ACC112 (cell line): ENCODE results near the gene SPDYA.
A peak's percentile ranks its signal among the peaks of the same experiment; 100 is the strongest.

Experiments used
- H2AFZ ChIP-seq: fragments of 200-600 bp; sonication (generic); one replicate; pipeline ENCODE4 v1.6.0; 2017; ENCODE audit warnings: antibody characterized with exemption, low read length; ENCODE audit not compliant: unreplicated experiment
- H3K27ac ChIP-seq: fragments of 200-600 bp; sonication (generic); 2 replicates; pipeline ENCODE4 v1.5.1; 2014; ENCODE audit warnings: low read depth, mild to moderate bottlenecking, antibody characterized with exemption, low read length, moderate library complexity
- H3K27me3 ChIP-seq: fragments of 200-600 bp; sonication (generic); 2 replicates; pipeline ENCODE4 v1.6.1; 2014; ENCODE audit warnings: mild to moderate bottlenecking, antibody characterized with exemption, low read length, moderate library complexity, mixed read lengths; ENCODE audit not compliant: insufficient read depth
- H3K36me3 ChIP-seq: fragments of 200-600 bp; sonication (generic); 2 replicates; pipeline ENCODE4 v1.6.1; 2016; ENCODE audit warnings: mild to moderate bottlenecking, antibody characterized with exemption, low read length, moderate library complexity, mixed read lengths; ENCODE audit not compliant: insufficient read depth
- H3K4me1 ChIP-seq: fragments of 200-600 bp; sonication (generic); one replicate; pipeline ENCODE4 v1.6.1; 2016; ENCODE audit warnings: low read length, mixed read lengths; ENCODE audit not compliant: insufficient read depth, unreplicated experiment, control insufficient read depth
- H3K4me3 ChIP-seq: fragments of 200-600 bp; sonication (generic); 2 replicates; pipeline ENCODE4 v1.5.1; 2014; ENCODE audit warnings: mild to moderate bottlenecking, low read depth, low read length
- H3K79me2 ChIP-seq: fragments of 200-600 bp; sonication (generic); one replicate; pipeline ENCODE4 v1.6.0; 2016; ENCODE audit warnings: low read length; ENCODE audit not compliant: control insufficient read depth, unreplicated experiment, insufficient read depth

SPDYA gene

DNA sequence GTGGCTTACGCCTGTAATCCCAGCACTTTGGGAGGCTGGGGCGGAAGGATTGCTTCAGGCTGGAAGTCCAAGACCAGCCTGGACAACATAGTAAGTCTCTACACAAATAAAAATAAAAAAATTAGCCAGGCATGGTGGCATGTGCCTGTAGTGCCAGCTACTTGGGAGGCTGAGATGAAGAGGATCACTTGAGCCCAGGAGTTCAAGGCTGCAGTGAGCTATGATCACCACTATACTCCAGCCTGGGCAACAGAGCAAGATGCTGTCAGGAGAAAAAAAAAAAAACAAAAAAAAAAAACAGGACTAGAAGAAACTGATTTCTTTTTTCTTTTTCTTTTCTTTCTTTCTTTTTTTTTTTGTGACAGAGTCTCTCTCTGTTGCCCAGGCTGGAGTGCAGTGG, 13.6 kb downstream of the SPDYA start:
- no peaks in the 10 kb centered on the region for H3K79me2 ChIP-seq
- no peak overlapping the region for H2AFZ ChIP-seq
- H3K4me1 ChIP-seq = peaks cover 5% of the 10 kb centered on the region
- H3K4me3 ChIP-seq = no peak overlapping the region
- H3K36me3 ChIP-seq = no peaks in the 10 kb centered on the region
- H3K27me3 ChIP-seq = no peaks in the 10 kb centered on the region
- no peak overlapping the region for H3K27ac ChIP-seq

GRCh38 chr2:28824870-28825269, 14.2 kb downstream of the SPDYA start:
- H3K4me1 ChIP-seq = peaks cover 5% of the 10 kb centered on the region
- no peaks in the 10 kb centered on the region for H3K36me3 ChIP-seq
- no peaks in the 10 kb centered on the region for H3K79me2 ChIP-seq
- no peak overlapping the region for H2AFZ ChIP-seq
- H3K4me3 ChIP-seq = no peak overlapping the region
- H3K27ac ChIP-seq = no peak overlapping the region
- no peaks in the 10 kb centered on the region for H3K27me3 ChIP-seq

- H3K4me3 ChIP-seq = no peak overlapping the region
- no peak overlapping the region for H3K27ac ChIP-seq
- H3K79me2 ChIP-seq = no peaks in the 10 kb centered on the region
- H2AFZ ChIP-seq = no peak overlapping the region
- no peaks in the 10 kb centered on the region for H3K36me3 ChIP-seq
- H3K27me3 ChIP-seq = no peaks in the 10 kb centered on the region
- peaks cover 5% of the 10 kb centered on the region for H3K4me1 ChIP-seq
These were observed 17.7 kb downstream of the SPDYA start for GRCh38 chr2:28828382-28828781.

DNA sequence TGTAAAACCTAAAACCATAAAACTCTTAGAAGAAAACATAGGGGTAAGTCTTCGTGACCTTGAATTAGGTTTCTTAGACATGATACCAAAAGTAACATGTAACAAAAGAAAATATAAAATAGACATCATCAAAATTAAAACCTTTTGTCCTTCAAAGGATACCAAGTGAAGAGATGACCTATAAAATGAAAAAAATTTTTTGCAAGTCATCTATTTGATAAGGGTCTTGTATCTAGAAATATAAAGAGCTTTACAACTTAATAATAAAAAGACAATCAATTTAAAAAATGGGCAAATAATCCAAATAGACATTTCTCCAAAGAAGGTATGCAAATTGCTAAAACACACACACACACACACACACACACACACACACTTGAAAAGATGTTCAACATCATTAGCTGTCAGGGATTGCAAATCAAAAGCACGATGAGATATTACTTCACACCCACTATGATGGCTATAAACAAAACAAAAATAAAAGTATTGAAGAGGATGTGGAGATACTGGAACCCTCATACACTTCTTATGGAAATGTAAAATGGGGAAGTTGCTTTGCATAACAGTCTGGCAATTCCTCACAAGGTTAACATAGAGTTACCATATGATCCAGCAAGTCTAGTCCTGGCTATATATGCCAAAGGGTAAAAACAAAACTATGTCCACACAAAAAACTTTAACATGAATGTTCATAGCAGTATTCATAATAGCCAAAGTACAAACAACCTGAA, 23.3 kb downstream of the SPDYA start:
- H3K79me2 ChIP-seq = no peaks in the 10 kb centered on the region

GRCh38 chr2:28835781-28836180, 25.1 kb downstream of the SPDYA start:
- Histone ChIP-seq H3K4me1 (no peaks in the 10 kb centered on the region), H3K27ac (no peak overlapping the region), H2AFZ (no peak overlapping the region), H3K27me3 (no peaks in the 10 kb centered on the region), H3K36me3 (no peaks in the 10 kb centered on the region), H3K4me3 (no peak overlapping the region), H3K79me2 (no peaks in the 10 kb centered on the region)

More for the DNA sequence above, 23.3 kb downstream of the SPDYA start:
- Histone ChIP-seq H3K4me1 (no peaks in the 10 kb centered on the region), H3K27me3 (no peaks in the 10 kb centered on the region), H3K27ac (no peak overlapping the region), H3K36me3 (no peaks in the 10 kb centered on the region), H2AFZ (no peak overlapping the region), H3K4me3 (no peak overlapping the region)

- Histone ChIP-seq H3K79me2 (no peaks in the 10 kb centered on the region), H3K4me1 (no peaks in the 10 kb centered on the region), H3K27me3 (no peaks in the 10 kb centered on the region), H3K27ac (no peak overlapping the region), H3K36me3 (no peaks in the 10 kb centered on the region), H3K4me3 (no peak overlapping the region), H2AFZ (no peak overlapping the region)
These were observed 28.3 kb downstream of the SPDYA start for GRCh38 chr2:28838971-28839370.

- no peaks in the 10 kb centered on the region for H3K36me3 ChIP-seq
- no peaks in the 10 kb centered on the region for H3K79me2 ChIP-seq
- H3K27ac ChIP-seq = no peak overlapping the region
- no peak overlapping the region for H3K4me3 ChIP-seq
- no peaks in the 10 kb centered on the region for H3K4me1 ChIP-seq
- no peak overlapping the region for H2AFZ ChIP-seq
- no peaks in the 10 kb centered on the region for H3K27me3 ChIP-seq
These were observed 31.4 kb downstream of the SPDYA start for GRCh38 chr2:28842042-28842441.

GRCh38 chr2:28855193-28855592, 44.6 kb downstream of the SPDYA start:
- Histone ChIP-seq H3K27ac (no peak overlapping the region), H3K27me3 (no peaks in the 10 kb centered on the region), H3K79me2 (no peaks in the 10 kb centered on the region), H3K4me3 (no peak overlapping the region), H3K36me3 (peaks cover 3% of the 10 kb centered on the region; the same call in 1 of the 2 replicates), H2AFZ (no peak overlapping the region), H3K4me1 (no peaks in the 10 kb centered on the region)

GRCh38 chr2:28855977-28856376, 45.3 kb downstream of the SPDYA start:
- Histone ChIP-seq H3K4me1 (no peaks in the 10 kb centered on the region), H3K79me2 (no peaks in the 10 kb centered on the region), H3K27me3 (no peaks in the 10 kb centered on the region), H3K36me3 (peaks cover 8% of the 10 kb centered on the region; the same call in 1 of the 2 replicates), H3K27ac (no peak overlapping the region), H3K4me3 (no peak overlapping the region), H2AFZ (no peak overlapping the region)

- peaks cover 22% of the 10 kb centered on the region for H3K4me1 ChIP-seq
- H3K4me3 ChIP-seq = peak overlapping the region; percentile 88
- H3K36me3 ChIP-seq = no peaks in the 10 kb centered on the region
- H3K27ac ChIP-seq = no peak overlapping the region
- no peaks in the 10 kb centered on the region for H3K27me3 ChIP-seq
- peaks cover 45% of the 10 kb centered on the region for H3K79me2 ChIP-seq
- H2AFZ ChIP-seq = no peak overlapping the region
These were observed 58.0 kb downstream of the SPDYA start for GRCh38 chr2:28868611-28869010.

DNA sequence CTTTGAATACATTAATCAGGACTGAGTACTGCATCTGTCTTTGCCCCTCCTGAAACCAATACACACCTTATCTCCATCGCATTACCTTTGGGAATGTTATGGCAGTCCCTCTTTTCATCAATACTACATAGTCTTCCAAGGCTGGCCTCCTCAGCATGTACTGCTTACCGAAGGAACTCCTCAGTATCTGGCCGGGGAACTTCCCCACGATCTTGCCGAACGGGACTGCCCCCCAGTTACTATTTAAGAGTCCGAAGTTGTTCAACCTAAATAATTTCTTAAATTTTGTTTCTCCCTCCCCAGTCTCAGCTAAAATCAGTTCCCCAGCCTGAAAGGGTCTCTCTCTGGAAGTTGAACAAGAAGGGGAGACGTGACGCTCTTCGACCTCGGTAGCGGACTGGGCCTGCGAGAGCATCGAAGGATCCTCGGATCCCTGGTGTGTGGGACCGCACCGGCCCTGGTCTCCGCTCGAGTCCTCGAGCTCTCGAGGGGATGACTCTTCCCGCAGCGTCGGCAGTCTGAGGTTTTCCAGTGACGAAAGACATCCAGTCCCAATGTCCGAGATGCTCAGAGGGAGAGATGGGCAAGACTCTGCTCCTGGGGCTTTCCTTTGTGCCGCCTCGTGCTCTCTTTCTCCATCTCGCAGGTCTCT, 59.0 kb downstream of the SPDYA start:
- Histone ChIP-seq H2AFZ (peak overlapping the region; percentile 54), H3K27ac (peak overlapping the region; percentile 24; the same call in 1 of the 2 replicates), H3K79me2 (peaks cover 45% of the 10 kb centered on the region)

More for the DNA sequence above, 59.0 kb downstream of the SPDYA start:
- H3K4me3 ChIP-seq = peak overlapping the region; percentile 88
- H3K4me1 ChIP-seq = peaks cover 22% of the 10 kb centered on the region
- H3K27me3 ChIP-seq = no peaks in the 10 kb centered on the region
- H3K36me3 ChIP-seq = no peaks in the 10 kb centered on the region
